Panc1 (cell line): ENCODE data around the gene POLG. TPM values are rescaled to one million over a fixed set of nuclear protein-coding genes. Genes with fewer than 3 reads are reported as not detected.

Experiments used
- microRNA-seq: library from miRNA; unstranded; fragments of <30 nt; microRNA quantifications from one replicate; pipeline ENCODE4 v1.1.0, GENCODE V29; 2020; ENCODE audit not compliant: unreplicated experiment
- total RNA-seq: library from RNA; stranded (reverse); gene quantifications from one replicate; pipeline ENCODE4 v1.2.1, GENCODE V29; 2021; ENCODE audit not compliant: unreplicated experiment

POLG gene
- total RNA-seq, 1 experiment from 2014 or later, result 95.2 TPM

Small RNA genes lying within 50 kb of the gene (microRNA-seq; reads per million reads assigned to microRNA genes)
- not detected for gene MIR6766
- 2.9 reads per million for gene MIR9-3

Other genes starting within 250 kb of the POLG start
- 95.0 TPM for gene ABHD2, start 246.4 kb downstream of the POLG start, total RNA-seq
- not detected for gene RLBP1, start 113.2 kb downstream of the POLG start, total RNA-seq
- gene FANCI, start 90.8 kb downstream of the POLG start, total RNA-seq, result 96.2 TPM
- 3.0 TPM for gene RHCG, start 161.8 kb upstream of the POLG start, total RNA-seq
- gene TICRR, start 240.6 kb upstream of the POLG start, total RNA-seq, result 20.5 TPM